ENCODE results near the gene PRKCSH.

PRKCSH gene

GRCh38 chr19:11499890-11500420, 64.5 kb downstream of the PRKCSH start:
- no peak for DNase-seq (ENCODE audit: low read depth in 2 of 2)
